Measurements from ENCODE around the gene SPEM2. TPM values are rescaled to one million over a fixed set of nuclear protein-coding genes. Genes with fewer than 3 reads are reported as not detected.

Gene SPEM2
- total and polyA plus RNA-seq, 2 donors (not counting 1 experiment from before 2014, with no cell fraction given) = not detected

DNA sequence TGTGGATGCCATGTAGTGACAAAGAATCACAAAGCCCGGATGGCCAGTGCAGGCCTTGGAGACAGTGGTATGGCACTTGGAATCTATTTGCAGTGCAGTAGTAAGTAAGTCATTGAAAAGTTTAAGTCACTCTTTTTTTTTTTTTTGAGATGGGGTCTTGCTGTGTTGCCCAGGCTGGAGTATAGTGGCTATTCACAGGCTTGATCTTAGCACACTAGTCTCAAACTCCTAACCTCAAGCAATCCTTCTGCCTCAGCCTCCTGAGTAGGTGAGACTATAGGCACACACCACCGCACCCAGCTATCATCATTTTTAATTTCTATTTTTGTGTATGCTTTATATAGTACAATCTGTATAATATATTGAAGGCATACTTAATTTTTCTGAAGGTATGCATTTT lies 26.8 kb upstream of the SPEM2 start:
- no peaks in the 10 kb centered on the region for H3K79me2 ChIP-seq (ENCODE audit: control insufficient read depth, insufficient read depth, low read length)
- H3K4me2 ChIP-seq (ENCODE audit: extremely low read depth, insufficient read depth, low read length) = no peak overlapping the region
- no peaks in the 10 kb centered on the region for H3K36me3 ChIP-seq (ENCODE audit: control insufficient read depth, insufficient read depth, low read length)
- H3K4me1 ChIP-seq (ENCODE audit: control insufficient read depth, extremely low read depth, insufficient read depth, low read length) = peaks cover 10% of the 10 kb centered on the region
- H3K9me3 ChIP-seq (ENCODE audit: control insufficient read depth, insufficient read depth, low read depth, low read length) = no peaks in the 10 kb centered on the region
- no peak for DNase-seq (ENCODE audit: low read depth in 2 of 2)
- no peak overlapping the region for H3K27ac ChIP-seq (ENCODE audit: insufficient read depth, low read length)
- no peak overlapping the region for H3K9ac ChIP-seq (ENCODE audit: insufficient read depth, low read length)
- no peak overlapping the region for H2AFZ ChIP-seq (ENCODE audit: low read length)
- TF ChIP-seq EZH2 (IDR thresholded peaks at IDR 0.05; ENCODE audit: low read length, missing control alignments) = no peak
- TF ChIP-seq, protein P1, sequence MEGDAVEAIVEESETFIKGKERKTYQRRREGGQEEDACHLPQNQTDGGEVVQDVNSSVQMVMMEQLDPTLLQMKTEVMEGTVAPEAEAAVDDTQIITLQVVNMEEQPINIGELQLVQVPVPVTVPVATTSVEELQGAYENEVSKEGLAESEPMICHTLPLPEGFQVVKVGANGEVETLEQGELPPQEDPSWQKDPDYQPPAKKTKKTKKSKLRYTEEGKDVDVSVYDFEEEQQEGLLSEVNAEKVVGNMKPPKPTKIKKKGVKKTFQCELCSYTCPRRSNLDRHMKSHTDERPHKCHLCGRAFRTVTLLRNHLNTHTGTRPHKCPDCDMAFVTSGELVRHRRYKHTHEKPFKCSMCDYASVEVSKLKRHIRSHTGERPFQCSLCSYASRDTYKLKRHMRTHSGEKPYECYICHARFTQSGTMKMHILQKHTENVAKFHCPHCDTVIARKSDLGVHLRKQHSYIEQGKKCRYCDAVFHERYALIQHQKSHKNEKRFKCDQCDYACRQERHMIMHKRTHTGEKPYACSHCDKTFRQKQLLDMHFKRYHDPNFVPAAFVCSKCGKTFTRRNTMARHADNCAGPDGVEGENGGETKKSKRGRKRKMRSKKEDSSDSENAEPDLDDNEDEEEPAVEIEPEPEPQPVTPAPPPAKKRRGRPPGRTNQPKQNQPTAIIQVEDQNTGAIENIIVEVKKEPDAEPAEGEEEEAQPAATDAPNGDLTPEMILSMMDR (conservative IDR thresholded peaks at IDR 0.05 in 1 of 2, IDR thresholded peaks at IDR 0.05 in 1 of 2; ENCODE audit: low read depth in 1 of 2, low read length in 2 of 2) = no peak
- no peak overlapping the region for H3K4me3 ChIP-seq (replicated peaks in 1 of 4; ENCODE audit: control extremely low read depth in 1 of 4, insufficient read depth in 1 of 4, low read depth in 3 of 4, low read length in 4 of 4)
- H3K27me3 ChIP-seq (ENCODE audit: control insufficient read depth, insufficient read depth, low read length) = no peaks in the 10 kb centered on the region
- H4K20me1 ChIP-seq (ENCODE audit: control insufficient read depth, extremely low read depth, insufficient read depth, low read length) = no peaks in the 10 kb centered on the region

DNA sequence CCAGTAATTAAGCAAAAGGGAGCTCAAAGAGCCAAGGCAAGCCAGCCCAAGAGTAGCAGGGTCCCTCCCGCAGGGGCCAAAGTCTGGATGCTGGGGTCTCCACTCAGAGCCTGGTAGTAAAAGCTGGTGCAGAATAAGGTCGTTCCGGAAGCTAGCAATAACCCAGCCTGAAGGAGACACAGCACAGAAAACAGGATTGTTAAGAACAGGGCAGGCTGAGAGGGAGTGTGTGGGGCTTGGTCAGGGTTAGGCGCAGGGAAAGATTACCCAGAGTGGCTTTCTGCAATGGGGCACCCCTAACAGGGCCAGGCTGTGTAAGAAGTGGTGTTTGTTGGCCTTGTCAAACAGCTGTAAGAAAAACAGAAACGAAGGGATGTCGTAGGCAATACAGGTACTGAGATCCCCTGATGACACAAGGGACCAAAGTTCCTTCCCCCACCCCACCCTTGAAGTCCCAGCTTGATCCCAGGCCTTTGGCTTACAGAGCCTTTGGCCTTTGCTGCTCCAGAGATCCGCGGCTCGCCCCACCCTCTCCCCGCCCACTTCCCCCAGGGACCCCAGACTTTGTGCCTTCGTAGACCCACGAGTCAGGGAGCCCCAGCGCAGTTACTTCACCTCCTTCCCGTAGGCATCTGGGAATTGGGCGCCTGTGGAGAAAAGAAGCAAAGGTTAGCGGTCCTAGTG lies 22.2 kb upstream of the SPEM2 start:
- Histone ChIP-seq H3K27ac (ENCODE audit: insufficient read depth, low read length) (peak overlapping the region; percentile 67), H3K9me3 (ENCODE audit: control insufficient read depth, insufficient read depth, low read depth, low read length) (no peaks in the 10 kb centered on the region), H4K20me1 (ENCODE audit: control insufficient read depth, extremely low read depth, insufficient read depth, low read length) (no peaks in the 10 kb centered on the region), H2AFZ (ENCODE audit: low read length) (peak overlapping the region; percentile 91), H3K4me3 (replicated peaks in 1 of 4; ENCODE audit: control extremely low read depth in 1 of 4, insufficient read depth in 1 of 4, low read depth in 3 of 4, low read length in 4 of 4) (peak overlapping the region; percentile 74 to 85 (median 80)), H3K36me3 (ENCODE audit: control insufficient read depth, insufficient read depth, low read length) (no peaks in the 10 kb centered on the region), H3K9ac (ENCODE audit: insufficient read depth, low read length) (peak overlapping the region; percentile 73), H3K79me2 (ENCODE audit: control insufficient read depth, insufficient read depth, low read length) (no peaks in the 10 kb centered on the region), H3K27me3 (ENCODE audit: control insufficient read depth, insufficient read depth, low read length) (no peaks in the 10 kb centered on the region), H3K4me2 (ENCODE audit: extremely low read depth, insufficient read depth, low read length) (peak overlapping the region; percentile 99), H3K4me1 (ENCODE audit: control insufficient read depth, extremely low read depth, insufficient read depth, low read length) (peaks cover 7% of the 10 kb centered on the region)
- no peak for DNase-seq (ENCODE audit: low read depth in 2 of 2)
- TF ChIP-seq, protein P1 (conservative IDR thresholded peaks at IDR 0.05 in 1 of 2, IDR thresholded peaks at IDR 0.05 in 1 of 2; ENCODE audit: low read depth in 1 of 2, low read length in 2 of 2) = no peak
- no peak for TF ChIP-seq EZH2 (IDR thresholded peaks at IDR 0.05; ENCODE audit: low read length, missing control alignments)

DNA sequence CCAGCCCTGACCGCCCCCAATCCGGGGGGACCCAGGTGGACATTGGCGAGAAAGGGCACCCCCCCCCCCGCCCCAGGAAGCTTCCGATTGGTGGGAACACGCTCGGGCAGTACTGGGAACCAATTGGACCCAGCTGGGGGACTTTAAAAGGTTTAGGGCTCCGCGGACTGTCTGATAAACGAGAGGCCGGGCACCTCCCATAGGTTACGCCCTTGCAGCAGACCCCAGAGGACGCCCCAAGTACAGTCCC lies 21.8 kb upstream of the SPEM2 start:
- peak overlapping the region; percentile 99 for H3K4me2 ChIP-seq (ENCODE audit: extremely low read depth, insufficient read depth, low read length)
- H3K27ac ChIP-seq (ENCODE audit: insufficient read depth, low read length) = peak overlapping the region; percentile 67
- H3K36me3 ChIP-seq (ENCODE audit: control insufficient read depth, insufficient read depth, low read length) = no peaks in the 10 kb centered on the region
- DNase-seq (ENCODE audit: low read depth in 2 of 2) = no peak
- no peaks in the 10 kb centered on the region for H4K20me1 ChIP-seq (ENCODE audit: control insufficient read depth, extremely low read depth, insufficient read depth, low read length)
- H2AFZ ChIP-seq (ENCODE audit: low read length) = peak overlapping the region; percentile 91
- H3K9ac ChIP-seq (ENCODE audit: insufficient read depth, low read length) = peak overlapping the region; percentile 73
- no peaks in the 10 kb centered on the region for H3K9me3 ChIP-seq (ENCODE audit: control insufficient read depth, insufficient read depth, low read depth, low read length)
- no peaks in the 10 kb centered on the region for H3K27me3 ChIP-seq (ENCODE audit: control insufficient read depth, insufficient read depth, low read length)
- H3K79me2 ChIP-seq (ENCODE audit: control insufficient read depth, insufficient read depth, low read length) = no peaks in the 10 kb centered on the region
- no peak for TF ChIP-seq EZH2 (IDR thresholded peaks at IDR 0.05; ENCODE audit: low read length, missing control alignments)
- TF ChIP-seq, protein P1 (conservative IDR thresholded peaks at IDR 0.05 in 1 of 2, IDR thresholded peaks at IDR 0.05 in 1 of 2; ENCODE audit: low read depth in 1 of 2, low read length in 2 of 2) = no peak
- peaks cover 7% of the 10 kb centered on the region for H3K4me1 ChIP-seq (ENCODE audit: control insufficient read depth, extremely low read depth, insufficient read depth, low read length)
- peak overlapping the region; percentile 74 to 85 (median 80) for H3K4me3 ChIP-seq (replicated peaks in 1 of 4; ENCODE audit: control extremely low read depth in 1 of 4, insufficient read depth in 1 of 4, low read depth in 3 of 4, low read length in 4 of 4)

All from fibroblast of lung (primary cell).